Loucy (cell line): Measurements from ENCODE around the gene CAPN3.
"Not testable (repeated sequence)": the region's sequence is repeated elsewhere in the genome, so short reads cannot be mapped to it uniquely, and the experiment has no call there.

Experiments
- CTCF ChIP-seq: fragments of 200-600 bp; sonication (generic); conservative IDR thresholded peaks from 2 replicates; pipeline ENCODE4 v1.5.1; 2014; ENCODE audit warnings: mild to moderate bottlenecking, antibody characterized with exemption, low read length
- EZH2phosphoT487 ChIP-seq: fragments of 200-600 bp; IDR thresholded peaks from 2 replicates; pipeline ENCODE4 v1.6.1; 2018; ENCODE audit warnings: antibody characterized with exemption, mild to moderate bottlenecking, moderate library complexity, borderline replicate concordance

GRCh38 chr15:42337104-42337503 lies 22.2 kb upstream of the CAPN3 start:
- TF ChIP-seq CTCF, EZH2phosphoT487: not testable (repeated sequence)
